ENCODE results near the gene P2RX1. TPM values are rescaled to one million over a fixed set of nuclear protein-coding genes. Genes with fewer than 3 reads are reported as not detected.

P2RX1 gene
- total and polyA plus RNA-seq, 2 experiments from 2014 or later = 0.31 to 2.2 TPM

- TF ChIP-seq REST (IDR thresholded peaks at IDR 0.05; ENCODE audit: unreplicated experiment) = no peak
- no peak for TF ChIP-seq CTCF (conservative IDR thresholded peaks at IDR 0.05; ENCODE audit: low read depth in 2 of 2)
- TF ChIP-seq NANOG (IDR thresholded peaks at IDR 0.05; ENCODE audit: borderline replicate concordance) = no peak
- TF ChIP-seq CREB1 (CRISPR knock-in tag; IDR thresholded peaks at IDR 0.05; ENCODE audit: low read depth) = no peak
- no peak for TF ChIP-seq EZH2phosphoT487 (IDR thresholded peaks at IDR 0.05; ENCODE audit: unreplicated experiment)
- no peak for TF ChIP-seq ZNF331 (CRISPR knock-in tag; IDR thresholded peaks at IDR 0.05; ENCODE audit: low read depth)
- TF ChIP-seq EZH2 (IDR thresholded peaks at IDR 0.05; ENCODE audit: low read depth, unreplicated experiment) = no peak
Measured at GRCh38 chr17:3848229-3848835, 67.9 kb downstream of the P2RX1 start (continued).

DNA sequence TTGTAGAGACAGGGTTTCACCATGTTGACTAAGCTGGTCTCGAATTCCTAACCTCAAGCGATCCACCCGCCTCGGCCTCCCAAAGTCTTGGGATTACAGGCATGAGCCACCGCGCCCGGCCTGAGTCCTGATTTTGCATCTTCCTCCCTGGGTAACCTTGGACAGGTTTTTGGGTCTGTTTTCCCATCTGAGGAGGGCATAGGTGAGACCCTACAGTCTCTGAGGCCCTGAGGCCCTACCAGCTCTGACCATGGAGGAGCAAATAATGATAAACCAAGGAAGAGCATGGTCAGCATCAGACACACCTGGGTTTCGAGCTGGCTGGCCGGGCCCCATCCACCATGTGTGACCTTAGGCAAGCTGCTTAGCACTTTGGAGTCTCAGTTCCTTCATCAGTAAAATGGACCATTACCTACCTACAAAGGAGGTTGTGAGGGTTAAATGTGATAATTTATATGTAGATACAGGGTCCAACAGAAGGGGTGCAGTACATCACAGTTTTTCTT is 69.0 kb downstream of the P2RX1 start:
- Mint-ChIP-seq H3K9me3 (no peaks in the 10 kb centered on the region; the same call in 2 of the 3 replicates), H3K4me3 (peak overlapping the region; percentile 95; the same call in 1 of the 3 replicates), H3K4me1 (peaks cover 22% of the 10 kb centered on the region), H3K27ac (no peak overlapping the region), H3K27me3 (ENCODE audit: insufficient read depth, low read depth, poor library complexity) (peaks cover 12% of the 10 kb centered on the region), H3K36me3 (ENCODE audit: low read depth) (peaks cover 25% of the 10 kb centered on the region)
- Histone ChIP-seq H4K20me1 (replicated peaks; ENCODE audit: insufficient read depth) (peaks cover 20% of the 10 kb centered on the region; the same call in 1 of the 2 replicates), H3K9me2 (ENCODE audit: insufficient read depth) (no peaks in the 10 kb centered on the region), H3K27me3 (ENCODE audit: insufficient read depth) (no peaks in the 10 kb centered on the region), H3K4me3 (no peak overlapping the region), H3K4me1 (ENCODE audit: insufficient read depth) (peaks cover 11% of the 10 kb centered on the region), H3K36me3 (ENCODE audit: insufficient read depth) (peaks cover 12% of the 10 kb centered on the region), H3K27ac (ENCODE audit: low read depth) (no peak overlapping the region), H2AFZ (0 out of 2 replicates have a peak overlapping the region, but pooled peaks have one; percentile 87), H3F3A (replicated peaks; ENCODE audit: low read depth) (peaks cover 8% of the 10 kb centered on the region; the same call in 1 of the 2 replicates), H3K79me2 (replicated peaks; ENCODE audit: insufficient read depth) (peaks cover 33% of the 10 kb centered on the region), H3K4me2 (no peak overlapping the region)
- DNase-seq (ENCODE audit: low spot score) (no peak), ATAC-seq (no peak)
- TF ChIP-seq EZH2 (IDR thresholded peaks at IDR 0.05; ENCODE audit: low read depth, unreplicated experiment) = no peak
- TF ChIP-seq ZNF114 (CRISPR knock-in tag; IDR thresholded peaks at IDR 0.05) = no peak

Other genes with a start within 250 kb of the P2RX1 start
- gene TAX1BP3, start 247.9 kb downstream of the P2RX1 start, total RNA-seq (2014; rRNA removed; shearing (Covaris generic)) = 113 and 134 TPM in 2 replicates
- 93.0 and 98.7 TPM in 2 replicates for gene TAX1BP3, start 247.9 kb downstream of the P2RX1 start, polyA plus RNA-seq (2016; fragmentation: Nextera tagmentation; extraction: Ambion mirVana)
- 27.6 and 48.0 TPM in 2 replicates for gene EMC6, start 247.7 kb downstream of the P2RX1 start, total RNA-seq (2014; rRNA removed; shearing (Covaris generic))
- gene EMC6, start 247.7 kb downstream of the P2RX1 start, polyA plus RNA-seq (2016; fragmentation: Nextera tagmentation; extraction: Ambion mirVana) = 230 and 232 TPM in 2 replicates
- gene P2RX5, start 220.3 kb downstream of the P2RX1 start, total RNA-seq (2014; rRNA removed; shearing (Covaris generic)) = 11.6 and 13.6 TPM in 2 replicates
- 7.4 and 7.5 TPM in 2 replicates for gene P2RX5, start 220.3 kb downstream of the P2RX1 start, polyA plus RNA-seq (2016; fragmentation: Nextera tagmentation; extraction: Ambion mirVana)
- gene HASPIN, start 192.6 kb downstream of the P2RX1 start, total RNA-seq (2014; rRNA removed; shearing (Covaris generic)) = 34.0 and 35.1 TPM in 2 replicates
- gene HASPIN, start 192.6 kb downstream of the P2RX1 start, polyA plus RNA-seq (2016; fragmentation: Nextera tagmentation; extraction: Ambion mirVana) = 5.8 and 6.1 TPM in 2 replicates
- 7.9 and 11.7 TPM in 2 replicates for gene ITGAE, start 115.3 kb downstream of the P2RX1 start, total RNA-seq (2014; rRNA removed; shearing (Covaris generic))
- 40.3 and 44.9 TPM in 2 replicates for gene ITGAE, start 115.3 kb downstream of the P2RX1 start, polyA plus RNA-seq (2016; fragmentation: Nextera tagmentation; extraction: Ambion mirVana)
- 34.6 and 42.8 TPM in 2 replicates for gene NCBP3, start 70.2 kb downstream of the P2RX1 start, total RNA-seq (2014; rRNA removed; shearing (Covaris generic))
- 28.1 and 35.5 TPM in 2 replicates for gene NCBP3, start 70.2 kb downstream of the P2RX1 start, polyA plus RNA-seq (2016; fragmentation: Nextera tagmentation; extraction: Ambion mirVana)
- gene CAMKK1, start 23.4 kb downstream of the P2RX1 start, total RNA-seq (2014; rRNA removed; shearing (Covaris generic)) = 7.1 and 8.7 TPM in 2 replicates
- gene CAMKK1, start 23.4 kb downstream of the P2RX1 start, polyA plus RNA-seq (2016; fragmentation: Nextera tagmentation; extraction: Ambion mirVana) = 4.3 TPM in 2 replicates
- 32.6 and 35.2 TPM in 2 replicates for gene ATP2A3, start 48.0 kb upstream of the P2RX1 start, total RNA-seq (2014; rRNA removed; shearing (Covaris generic))
- gene ATP2A3, start 48.0 kb upstream of the P2RX1 start, polyA plus RNA-seq (2016; fragmentation: Nextera tagmentation; extraction: Ambion mirVana) = 8.2 and 9.6 TPM in 2 replicates
- 20.0 and 23.6 TPM in 2 replicates for gene ZZEF1, start 226.6 kb upstream of the P2RX1 start, total RNA-seq (2014; rRNA removed; shearing (Covaris generic))
- gene ZZEF1, start 226.6 kb upstream of the P2RX1 start, polyA plus RNA-seq (2016; fragmentation: Nextera tagmentation; extraction: Ambion mirVana) = 1.8 and 2.5 TPM in 2 replicates
- gene CYB5D2, start 226.7 kb upstream of the P2RX1 start, total RNA-seq (2014; rRNA removed; shearing (Covaris generic)) = 8.6 and 11.8 TPM in 2 replicates
- 4.7 and 4.8 TPM in 2 replicates for gene CYB5D2, start 226.7 kb upstream of the P2RX1 start, polyA plus RNA-seq (2016; fragmentation: Nextera tagmentation; extraction: Ambion mirVana)